GM12878 (cell line): ENCODE results near the gene ZNF101. TPM values are rescaled to one million over a fixed set of nuclear protein-coding genes. Genes with fewer than 3 reads are reported as not detected.
A peak's percentile ranks its signal among the peaks of the same experiment; 100 is the strongest.

Experiments used
- ATAC-seq: fragments of 200-7000 bp; cut with Tn5 transposase; 3 replicates; pipeline ENCODE4 v1.9.1; 2020; ENCODE audit warnings: mild to moderate bottlenecking, moderate library complexity
- BruUV-seq: library from RNA; stranded (reverse); fragments of 400-500 nt; replicated peaks from 2 replicates; lab custom pipeline; 2021; lab: Mats Ljungman, UMichigan
- CTCF ChIA-PET: fragments of 300-600 bp; sonication (Branson Sonifier 250); formaldehyde crosslinking; extraction: SDS; loops from one replicate; lab custom pipeline; 2021; ENCODE audit warnings: inconsistent platforms; lab: Yijun Ruan, JAX
- POLR2A ChIA-PET: fragments of 350-600 bp; formaldehyde crosslinking; extraction: SDS; loops from one replicate; lab custom pipeline; 2021; ENCODE audit warnings: inconsistent platforms; lab: Charles Lee
- RAD21 ChIA-PET: fragments of 300-600 bp; sonication (Branson Sonifier 250); formaldehyde crosslinking; loops from one replicate; lab custom pipeline; 2023; ENCODE audit warnings: antibody characterized with exemption; ENCODE audit not compliant: unreplicated experiment; lab: Charles Lee
- SMC1A ChIA-PET: fragments of 300-600 bp; sonication (Branson Sonifier 250); formaldehyde crosslinking; loops from one replicate; lab custom pipeline; 2023; ENCODE audit not compliant: unreplicated experiment, uncharacterized antibody; lab: Charles Lee
- DNase-seq: peaks from one replicate; pipeline ENCODE4 v3.0.0-alpha.2; 2011; ENCODE audit warnings: low read depth, low spot score
- FAIRE-seq: peaks from 3 replicates; lab custom pipeline; 2011; peaks lifted over from hg19 to GRCh38; lab: Jason Lieb, UNC
- H2AFZ ChIP-seq: 2 replicates; pipeline ENCODE4 v1.6.0; 2011; ENCODE audit warnings: low read depth, low read length, control low read depth; ENCODE audit not compliant: control insufficient read depth
- H3K27ac ChIP-seq: 2 replicates; pipeline ENCODE4 v1.5.1; 2011; ENCODE audit warnings: control low read depth; ENCODE audit not compliant: control insufficient read depth, insufficient read depth
- H3K27me3 ChIP-seq, 2 experiments: replicated peaks in 1 of 2; 2 replicates each; pipeline versions ENCODE4 v1.6.0 to v1.6.1; 2011; ENCODE audit warnings: low read length in 1 of 2; ENCODE audit not compliant: control insufficient read depth in 2 of 2, insufficient read depth in 2 of 2
- H3K36me3 ChIP-seq, 2 experiments: 2 replicates each; pipeline ENCODE4 v1.5.1; 2011; ENCODE audit warnings: low read length in 1 of 2; ENCODE audit not compliant: control insufficient read depth in 2 of 2, insufficient read depth in 2 of 2
- H3K4me1 ChIP-seq: 2 replicates; pipeline ENCODE4 v1.6.1; 2011; ENCODE audit warnings: mild to moderate bottlenecking, low read length, moderate library complexity, mixed read lengths; ENCODE audit not compliant: control insufficient read depth, insufficient read depth
- H3K4me2 ChIP-seq: 2 replicates; pipeline ENCODE4 v1.6.0; 2011; ENCODE audit warnings: control low read depth; ENCODE audit not compliant: control insufficient read depth, insufficient read depth
- H3K4me3 ChIP-seq: fragments of 200-600 bp; sonication (generic); 2 replicates; pipeline ENCODE4 v1.5.1; 2016
- H3K79me2 ChIP-seq: 2 replicates; pipeline ENCODE4 v1.6.0; 2011; ENCODE audit warnings: low read length; ENCODE audit not compliant: control insufficient read depth, insufficient read depth
- H3K9ac ChIP-seq: 2 replicates; pipeline ENCODE4 v1.8.0; 2011; ENCODE audit warnings: low read length, control low read depth, mixed read lengths; ENCODE audit not compliant: control insufficient read depth, insufficient read depth
- H3K9me3 ChIP-seq: replicated peaks from 3 replicates; pipeline ENCODE4 v1.5.1; 2011; ENCODE audit warnings: mild to moderate bottlenecking, low read length; ENCODE audit not compliant: control insufficient read depth, insufficient read depth
- H4K20me1 ChIP-seq: 2 replicates; pipeline ENCODE4 v1.6.0; 2011; ENCODE audit not compliant: control insufficient read depth, insufficient read depth
- BACH1 ChIP-seq: fragments of 450-650 bp; IDR thresholded peaks from 2 replicates; pipeline ENCODE4 v1.6.1; 2017; ENCODE audit warnings: mild to moderate bottlenecking, borderline replicate concordance
- CBX5 ChIP-seq: sonication (generic); IDR thresholded peaks from 2 replicates; pipeline ENCODE4 v1.6.1; 2016; ENCODE audit warnings: low read depth, moderate library complexity, mild to moderate bottlenecking, inconsistent platforms
- EED ChIP-seq: sonication (generic); IDR thresholded peaks from 2 replicates; pipeline ENCODE4 v1.6.1; 2016; ENCODE audit warnings: antibody characterized with exemption, low read depth
- FOXK2 ChIP-seq: fragments of 450-650 bp; IDR thresholded peaks from 2 replicates; pipeline ENCODE4 v1.6.1; 2017; ENCODE audit warnings: mild to moderate bottlenecking, moderate library complexity
- HDGF ChIP-seq: fragments of 450-650 bp; IDR thresholded peaks from 2 replicates; pipeline ENCODE4 v1.6.1; 2016; ENCODE audit warnings: antibody characterized with exemption
- RELA ChIP-seq: fragments of 450-650 bp; IDR thresholded peaks from 2 replicates; pipeline ENCODE4 v1.8.0; 2014; ENCODE audit warnings: borderline replicate concordance; ENCODE audit not compliant: partially characterized antibody
- SUPT20H ChIP-seq: IDR thresholded peaks from 2 replicates; pipeline ENCODE4 v1.6.1; 2011; ENCODE audit warnings: low read depth, mild to moderate bottlenecking, low read length, moderate library complexity, borderline replicate concordance; ENCODE audit not compliant: control insufficient read depth
- ZNF274 ChIP-seq: IDR thresholded peaks from one replicate; pipeline ENCODE4 v1.8.0; 2011; ENCODE audit not compliant: insufficient read length, insufficient read depth
- WGBS: methylation state at CpG from one replicate; pipeline ENCODE4 v1.1.6; 2016; ENCODE audit warnings: low lambda C conversion rate; ENCODE audit not compliant: insufficient replicate concordance, insufficient coverage; ENCODE audit errors: missing lambda C conversion rate; 5-methylcytosine and 5-hydroxymethylcytosine counted together
- in situ Hi-C: fragments of 300-500 bp; cut with MboI; formaldehyde crosslinking; loops from 9 replicates; pipeline ENCODE4 v1.14.3; 2018; ENCODE audit warnings: mixed read lengths
- intact Hi-C: fragments of 100-400 bp; cut with micrococcal nuclease; formaldehyde crosslinking; loops from one replicate; pipeline ENCODE4 v1.14.2; 2022; ENCODE audit not compliant: unreplicated experiment
- polyA plus RNA-seq, 11 experiments: library from polyadenylated mRNA; depleted of rRNA in 4 of 11; unstranded in 6 of 11; stranded (reverse) in 5 of 11; fragments of >200 nt; fragmentation: Nextera tagmentation in 4 of 11; fragmentation: Illumina TruSeq in 1 of 11; extraction: Ambion mirVana in 4 of 11; extraction: Trizol in 1 of 11; gene quantifications; 1 replicate in 1 of 11; 2 replicates in 10 of 11; pipeline versions ENCODE4 v1.2.1 to v1.2.3, GENCODE V29; 2011 to 2016; ENCODE audit warnings: inconsistent platforms in 2 of 11, missing spikeins in 2 of 11, low read depth in 1 of 11
- total RNA-seq, 4 experiments: library from RNA; depleted of rRNA in 3 of 4; stranded (reverse); fragments of >200 nt in 3 of 4; fragmentation: Illumina TruSeq in 1 of 4; extraction: Trizol in 1 of 4; gene quantifications; 2 replicates each; pipeline versions ENCODE4 v1.2.1 to v1.2.3, GENCODE V29; 2013 to 2021

Gene ZNF101
- total and polyA plus RNA-seq, 10 of the 15 experiments (the other 5 are each of a cell fraction or from before 2014, with no cell fraction given) = 15.2 to 40.5 (median 19.8) TPM

DNA sequence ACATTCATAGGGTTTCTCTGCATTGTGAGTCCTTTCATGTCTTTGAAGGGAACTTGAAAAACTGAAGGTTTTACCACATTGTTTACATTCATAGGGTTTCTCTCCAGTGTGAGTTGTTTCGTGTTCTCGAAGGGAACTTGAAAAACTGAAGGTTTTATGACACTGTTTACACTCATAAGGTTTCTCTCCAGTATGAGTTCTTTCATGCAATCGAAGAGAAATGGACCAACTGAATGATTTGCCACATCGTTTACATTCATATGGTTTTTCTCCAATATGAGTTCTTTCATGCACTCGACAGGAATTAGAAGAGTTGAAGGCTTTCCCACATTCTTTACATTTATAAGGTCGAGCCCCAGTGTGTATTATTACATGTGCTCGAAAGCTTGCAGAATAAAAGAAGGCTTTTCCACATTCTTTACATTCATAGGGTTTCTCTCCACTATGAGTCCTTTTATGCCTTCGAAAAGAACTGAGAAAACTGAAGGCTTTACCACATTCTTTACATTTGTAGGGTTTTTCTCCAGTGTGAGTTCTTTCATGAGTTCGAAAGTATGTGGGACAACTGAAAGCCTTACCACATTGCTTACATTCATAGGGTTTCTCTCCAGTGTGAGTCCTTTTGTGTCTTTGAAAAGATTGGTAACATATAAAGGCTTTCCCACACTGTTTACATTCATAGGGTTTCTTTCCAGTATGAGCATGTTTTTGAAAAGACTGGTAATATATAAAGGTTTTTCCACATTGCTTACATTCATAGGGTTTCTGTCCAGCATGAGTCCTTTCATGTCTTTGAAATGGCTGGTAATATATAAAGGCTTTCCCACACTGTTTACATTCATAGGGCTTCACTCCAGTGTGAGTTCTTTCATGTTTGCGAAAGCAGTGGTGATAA lies 43.5 kb downstream of the ZNF101 start:
- Histone ChIP-seq H2AFZ (no peak overlapping the region), H3K9me3 (peaks cover 54% of the 10 kb centered on the region), H4K20me1 (no peaks in the 10 kb centered on the region), H3K27me3 (no peaks in the 10 kb centered on the region), H3K9ac (no peak overlapping the region), H3K4me2 (no peak overlapping the region), H3K4me3 (no peak overlapping the region), H3K4me1 (no peaks in the 10 kb centered on the region), H3K27ac (no peak overlapping the region), H3K79me2 (no peaks in the 10 kb centered on the region), H3K36me3 (peaks cover 7 to 15% of the 10 kb centered on the region in 2 experiments)
- 94% methylated on average over 10 of the region's 10 CpGs for WGBS
- ChIA-PET CTCF (no interaction called here), SMC1A (no interaction called here), RAD21 (no interaction called here), POLR2A (no interaction called here)
- ATAC-seq (no peak), DNase-seq (no peak), FAIRE-seq (no peak)
- intact Hi-C loops = no loop called here
- peak; percentile 20 for TF ChIP-seq ZNF274
- TF ChIP-seq SUPT20H = no peak
- TF ChIP-seq HDGF = no peak
- TF ChIP-seq RELA = no peak
- no peak for TF ChIP-seq EED
- TF ChIP-seq CBX5 = peak; percentile 24; the same call in 1 of the 2 replicates
- TF ChIP-seq BACH1 = no peak
- TF ChIP-seq FOXK2 = no peak
- no TSS peak for BruUV-seq
- in situ Hi-C loops = no loop called here
